NOMO-1 (cell line): ENCODE data around the gene CCR7.
"Not testable (repeated sequence)": the region's sequence is repeated elsewhere in the genome, so short reads cannot be mapped to it uniquely, and the experiment has no call there.

ENCODE experiments used
- DNase-seq, 2 experiments: peaks; one replicate each; lab custom pipeline; 2025; ENCODE audit not compliant: unreplicated experiment in 2 of 2; lab: John Stamatoyannopoulos, UW

Gene CCR7

DNA sequence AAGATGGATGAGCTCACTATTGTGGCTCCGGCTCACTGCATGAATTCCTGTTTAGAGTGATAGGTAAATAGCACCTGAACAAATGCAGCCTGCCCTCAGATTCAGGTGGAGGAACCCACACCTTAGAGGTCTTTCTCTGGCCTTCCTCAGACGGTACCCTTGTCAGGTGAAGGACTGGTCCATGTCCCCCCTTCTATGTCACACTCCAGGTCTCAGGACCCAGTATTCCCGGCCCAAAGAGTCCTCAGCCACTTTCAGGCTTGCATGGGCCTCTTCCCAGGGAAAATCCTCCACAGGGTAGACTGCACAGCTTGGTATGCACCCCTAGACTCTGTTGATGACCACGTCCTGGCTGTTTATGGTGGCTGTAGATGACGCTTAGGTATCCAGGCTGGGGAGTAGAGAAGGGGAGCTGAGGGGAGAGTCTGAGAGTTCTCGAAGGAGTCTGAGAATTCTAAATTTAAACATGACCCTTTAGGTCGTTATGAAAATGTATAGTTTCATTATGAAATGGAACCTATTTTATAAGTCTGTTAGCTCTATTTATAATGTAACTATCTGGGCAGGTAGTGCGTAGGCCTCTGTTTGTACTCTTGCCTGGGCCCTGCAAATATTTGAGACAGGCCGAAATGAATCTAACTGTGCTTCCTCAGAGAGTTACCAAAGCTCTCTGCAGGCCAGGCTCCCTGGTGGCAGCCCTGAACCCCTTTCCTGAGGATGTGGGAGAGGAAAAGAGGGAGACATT lies 32.5 kb upstream of the CCR7 start:
- DNase-seq, result no peak

DNA sequence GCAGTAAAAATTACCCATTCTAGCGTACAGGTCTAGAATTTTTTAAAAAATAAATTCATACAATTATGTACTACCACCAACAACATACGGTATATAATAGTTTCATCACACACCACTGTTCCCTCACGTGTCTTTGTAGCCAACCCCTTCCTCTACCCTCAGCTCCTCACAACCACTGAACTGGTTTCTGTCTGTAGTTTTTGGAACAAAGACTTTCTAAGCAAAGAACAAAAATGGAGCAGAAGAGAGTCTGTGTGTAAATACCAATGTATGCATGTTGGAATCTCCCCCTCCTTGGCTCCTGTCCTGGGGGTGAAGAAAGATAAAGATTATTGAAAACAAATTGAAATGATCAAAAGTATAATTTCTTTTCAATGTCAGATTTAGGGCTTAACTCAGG lies 31.9 kb upstream of the CCR7 start:
- DNase-seq, result no peak

- DNase-seq, result peak; percentile 65 to 82
These were observed 31.1 kb upstream of the CCR7 start for GRCh38 chr17:40596261-40596919.

DNA sequence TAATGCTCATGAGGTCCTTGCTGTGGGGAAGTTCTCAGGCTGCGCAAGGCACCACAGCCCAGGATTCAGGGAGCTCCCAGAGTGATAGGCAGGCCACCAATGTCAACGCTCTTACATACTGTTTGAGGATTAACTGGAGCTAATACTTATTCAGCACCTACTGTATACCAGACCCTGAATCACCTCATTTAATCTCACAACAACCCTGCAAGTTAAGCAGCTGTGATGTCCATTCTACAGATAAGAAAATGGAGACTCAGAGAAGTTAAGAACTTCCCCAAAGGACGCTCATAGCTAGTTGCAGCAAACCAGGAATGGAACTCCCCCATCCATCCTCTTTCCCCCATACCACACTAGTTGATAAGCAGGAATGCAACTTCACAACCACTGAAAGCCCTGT lies 25.5 kb upstream of the CCR7 start:
- DNase-seq, result no peak

DNA sequence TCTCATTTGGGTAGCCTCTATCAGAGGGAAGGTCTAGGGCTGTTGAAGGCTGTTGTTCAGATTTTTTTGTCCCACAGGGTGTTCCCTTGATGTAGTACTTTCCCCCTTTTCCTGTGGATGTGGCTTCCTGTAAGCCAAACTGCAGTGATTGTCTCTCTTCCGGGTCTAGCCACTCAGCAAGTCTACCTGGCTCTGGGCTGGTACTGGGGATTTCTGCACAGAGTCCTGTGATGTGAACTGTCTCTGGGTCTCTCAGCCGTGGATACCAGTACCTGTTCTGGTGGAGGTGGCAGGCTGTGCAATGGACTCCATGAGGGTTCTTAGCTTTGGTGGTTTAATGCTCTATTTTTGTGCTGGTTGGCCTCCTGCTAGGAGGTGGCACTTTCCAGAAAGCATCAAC lies 23.3 kb upstream of the CCR7 start:
- no peak for DNase-seq

- not testable (repeated sequence) for DNase-seq
These were observed 21.0 kb upstream of the CCR7 start for GRCh38 chr17:40586264-40586663.

- DNase-seq, result not testable (repeated sequence)
These were observed 19.7 kb upstream of the CCR7 start for GRCh38 chr17:40584950-40585349.

DNA sequence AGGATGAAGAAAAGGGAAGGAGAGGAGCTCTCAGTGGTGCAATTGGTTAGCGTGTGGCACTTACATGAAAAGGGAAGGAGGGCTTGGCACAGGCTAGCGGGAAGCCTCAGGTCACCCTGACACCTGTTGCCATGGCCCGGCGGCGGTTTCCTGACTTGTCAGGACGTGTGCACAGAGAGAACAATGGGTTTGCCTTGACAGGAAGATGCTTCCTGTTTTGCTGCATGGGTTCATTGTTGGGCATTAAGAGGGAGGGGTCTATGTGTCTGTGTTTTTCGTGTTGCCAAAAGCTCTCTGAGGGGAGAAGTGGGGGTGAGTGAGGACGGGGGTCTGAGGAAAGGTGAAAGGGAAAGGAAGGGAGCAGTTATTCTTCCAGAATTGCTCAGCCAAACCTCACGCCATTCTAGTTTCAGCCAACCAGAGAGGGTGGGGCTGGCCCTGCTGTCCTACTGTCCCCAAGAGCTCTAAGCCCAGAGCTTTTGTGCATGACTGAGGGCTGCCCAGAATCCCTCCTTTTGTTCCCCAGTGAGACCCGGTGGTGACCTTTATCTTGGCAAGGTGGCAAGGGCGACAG lies 17.1 kb upstream of the CCR7 start:
- peak; percentile 70 to 75 for DNase-seq

DNA sequence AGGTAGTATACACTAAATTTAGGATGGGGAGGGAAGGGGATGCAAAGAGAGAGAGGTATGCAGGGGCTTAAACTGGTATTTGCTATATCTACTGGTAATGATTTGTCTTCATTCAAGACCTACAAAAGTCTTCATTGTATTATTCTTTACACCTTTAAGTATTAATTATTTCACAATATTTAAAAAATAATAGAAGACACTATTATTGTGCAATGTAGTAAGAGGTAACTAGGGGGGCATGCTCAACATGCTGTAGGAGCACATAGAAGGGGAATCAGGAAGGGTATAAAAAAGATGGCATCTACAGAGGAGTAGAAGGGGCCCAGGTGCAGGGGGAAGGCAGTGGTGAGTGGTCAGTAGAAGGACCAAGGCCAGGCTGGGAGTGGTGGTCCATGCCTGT lies 14.9 kb upstream of the CCR7 start:
- DNase-seq, result no peak

DNA sequence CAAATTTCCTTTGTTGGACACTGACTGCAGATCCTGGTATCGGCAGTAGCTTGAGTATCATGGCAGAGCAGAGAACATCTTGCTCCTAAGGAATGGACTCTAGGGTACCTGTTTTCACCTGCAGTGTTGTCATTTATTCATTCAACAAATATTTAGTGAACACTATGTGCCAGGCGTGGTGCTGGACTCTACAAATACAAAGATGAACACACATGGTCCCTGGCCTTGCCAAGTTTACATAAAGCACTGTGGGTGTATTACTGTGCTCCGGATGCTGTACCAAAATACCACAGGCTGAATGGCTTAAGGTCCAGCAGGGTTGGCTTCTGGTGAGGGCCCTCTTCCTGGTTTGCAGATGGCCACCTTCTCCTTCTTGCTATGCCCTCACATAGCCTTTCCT lies 14.2 kb upstream of the CCR7 start:
- DNase-seq, result no peak

DNA sequence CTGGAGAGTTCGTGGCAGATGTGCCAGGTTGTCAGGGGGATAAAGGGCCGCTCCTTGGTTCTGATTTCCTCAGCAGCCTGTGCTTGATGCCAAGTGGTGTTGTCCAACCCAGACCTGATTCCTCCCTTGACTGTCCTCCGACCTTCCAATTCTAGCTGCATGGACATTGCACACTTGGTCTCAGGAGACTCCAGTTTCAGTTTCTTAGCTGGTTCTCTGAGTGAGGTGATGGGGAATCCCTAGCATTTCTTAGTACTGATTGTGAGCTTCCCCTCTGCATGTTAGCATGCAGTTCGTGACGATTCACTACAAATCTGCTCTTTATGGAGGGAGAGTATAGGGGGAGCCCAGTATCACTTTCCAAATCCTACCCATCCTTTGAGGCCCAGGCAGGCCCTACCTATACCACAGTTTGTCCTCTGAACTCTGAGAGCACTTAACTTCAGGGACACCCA lies 12.4 kb upstream of the CCR7 start:
- DNase-seq, result no peak

DNA sequence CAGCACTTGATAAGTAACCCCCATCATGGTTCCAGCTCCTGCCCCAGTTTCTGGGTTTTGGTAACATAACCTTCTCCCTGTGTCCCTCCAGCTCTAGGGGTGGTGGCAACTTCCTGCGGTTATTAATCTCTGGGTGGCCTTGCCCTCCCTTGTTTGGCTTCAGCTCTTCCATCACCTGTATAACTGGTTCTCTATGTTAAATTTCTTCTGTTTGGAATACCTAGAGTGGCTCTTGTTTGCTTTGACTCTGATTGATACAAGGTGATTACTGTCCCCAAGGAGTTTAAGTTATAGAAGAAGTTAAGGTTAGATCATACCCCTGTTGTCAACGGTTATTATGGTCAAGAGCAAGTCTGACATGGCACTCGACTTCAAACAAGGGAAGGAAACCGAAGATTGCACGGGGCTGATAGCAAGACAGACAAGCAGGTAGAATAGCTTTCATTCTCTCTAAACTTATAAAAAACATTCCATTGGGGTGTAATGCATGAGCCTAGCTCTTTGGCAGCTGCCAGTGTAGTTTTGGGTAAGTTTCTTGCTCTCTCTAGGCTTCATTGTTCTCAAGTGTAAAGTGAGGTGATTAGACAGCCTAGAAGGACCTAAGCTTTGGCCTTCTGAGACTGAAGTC lies 11.0 kb upstream of the CCR7 start:
- DNase-seq, result no peak

DNA sequence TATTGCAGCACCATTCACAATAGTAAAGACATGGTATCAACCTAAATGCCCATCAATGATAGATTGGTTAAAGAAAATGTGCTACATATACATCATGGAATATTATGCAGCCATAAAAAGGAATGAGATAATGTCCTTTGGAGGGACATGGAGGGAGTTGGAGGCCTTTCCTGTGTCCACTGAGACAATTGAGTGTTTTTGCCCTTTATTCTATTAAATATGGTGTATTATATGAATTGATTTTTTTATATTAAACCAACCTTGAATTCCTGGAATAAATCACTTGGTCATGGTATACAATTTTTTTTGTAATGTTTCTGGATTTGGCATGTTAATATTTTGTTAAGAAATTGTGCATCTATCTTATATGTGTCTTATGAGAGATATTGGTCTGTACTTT lies 9.0 kb upstream of the CCR7 start:
- DNase-seq, result no peak

DNA sequence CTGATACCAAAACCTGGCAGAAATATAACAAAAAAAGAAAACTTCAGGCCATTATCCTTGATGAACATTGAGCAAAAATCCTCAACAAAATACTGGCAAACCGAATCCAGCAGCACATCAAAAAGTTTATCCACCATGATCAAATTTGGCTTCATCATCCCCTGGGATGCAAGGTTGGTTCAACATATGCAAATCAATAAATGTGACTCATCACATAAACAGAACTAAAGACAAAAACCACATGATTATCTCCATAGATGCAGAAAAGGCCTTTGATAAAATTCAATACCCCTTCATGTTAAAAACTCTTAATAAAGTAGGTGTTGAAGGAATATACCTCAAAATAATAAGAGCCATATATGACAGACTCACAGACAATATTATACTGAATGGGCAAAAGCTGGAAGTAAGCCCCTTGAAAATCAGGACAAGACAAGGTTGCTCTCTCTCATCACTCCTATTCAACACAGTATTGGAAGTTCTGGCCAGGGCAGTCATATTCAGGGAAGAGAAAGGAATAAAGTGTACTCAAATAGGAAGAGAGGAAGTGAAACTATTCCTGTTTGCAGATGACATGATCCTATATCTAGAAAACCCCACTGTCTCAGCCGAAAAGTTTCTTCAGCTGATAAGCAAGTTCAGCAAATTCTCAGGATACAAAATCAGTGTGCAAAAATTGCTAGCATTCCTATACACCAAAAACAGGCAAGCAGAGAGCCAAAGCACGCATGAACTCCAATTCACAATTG lies 7.1 kb upstream of the CCR7 start:
- DNase-seq, result peak in 1 of 2 experiments; percentile 25

DNA sequence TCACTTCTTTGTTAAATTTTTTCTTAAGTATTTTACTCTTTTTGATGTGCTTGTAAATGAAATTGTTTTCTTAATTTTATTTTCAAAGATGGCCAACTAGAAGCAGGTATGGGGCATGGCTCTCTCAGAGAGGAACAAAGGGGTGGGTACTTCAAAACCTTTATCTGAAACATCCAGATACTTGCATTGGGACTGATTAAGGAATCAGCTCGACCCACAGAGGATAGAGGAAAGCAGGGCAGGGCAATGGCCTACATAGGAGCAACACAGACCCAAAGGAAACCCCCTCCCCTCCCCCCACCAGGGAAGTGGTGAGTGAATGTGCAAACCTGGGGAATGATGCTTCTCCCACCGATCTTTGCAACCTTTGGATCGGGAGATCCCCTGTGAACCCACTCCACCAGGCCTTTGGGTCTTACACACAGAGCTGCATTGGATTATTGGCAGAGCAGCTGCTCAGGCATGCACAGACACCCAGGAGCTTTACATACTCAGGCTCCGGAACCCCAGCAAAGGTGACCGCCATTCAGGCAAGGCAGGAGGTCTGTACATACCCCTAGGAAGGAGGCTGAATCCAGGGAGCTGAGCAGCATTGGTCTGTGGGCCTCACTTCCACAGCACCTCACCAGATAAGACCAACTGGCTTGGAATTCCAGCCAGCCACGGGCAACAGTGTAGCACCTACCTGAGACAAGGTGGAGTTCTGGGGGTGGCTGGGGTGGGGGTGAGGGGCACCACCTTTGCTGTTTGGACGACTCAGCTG lies 3.0 kb upstream of the CCR7 start:
- no peak for DNase-seq

DNA sequence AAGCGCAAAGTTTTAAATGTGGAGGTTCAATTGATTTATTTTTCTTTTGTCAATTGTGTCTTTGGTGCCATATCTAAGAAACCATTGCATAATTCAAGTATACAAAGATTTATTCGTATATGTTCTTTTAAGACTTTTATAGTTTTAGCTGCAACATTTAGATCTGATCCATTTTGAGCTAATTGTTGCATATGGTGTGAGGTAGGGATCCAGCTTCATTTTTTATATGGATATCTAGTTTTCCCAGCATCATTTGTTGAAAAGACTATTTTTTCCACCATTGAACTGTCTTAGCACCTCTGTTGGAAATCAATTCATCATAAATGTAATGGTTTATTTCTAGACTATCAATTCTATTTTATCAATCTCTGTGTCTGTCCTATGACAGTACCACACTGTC lies 2.1 kb upstream of the CCR7 start:
- DNase-seq, result no peak

- peak in 1 of 2 experiments; percentile 13 for DNase-seq
These were observed 617 bp upstream of the CCR7 start for GRCh38 chr17:40565769-40566409.

GRCh38 chr17:40564195-40564882 lies 933 bp downstream of the CCR7 start:
- DNase-seq, result no peak
